ENCODE results near the gene ERBB4.
"Not testable (repeated sequence)": the region's sequence is repeated elsewhere in the genome, so short reads cannot be mapped to it uniquely, and the experiment has no call there.

The ERBB4 gene

DNA sequence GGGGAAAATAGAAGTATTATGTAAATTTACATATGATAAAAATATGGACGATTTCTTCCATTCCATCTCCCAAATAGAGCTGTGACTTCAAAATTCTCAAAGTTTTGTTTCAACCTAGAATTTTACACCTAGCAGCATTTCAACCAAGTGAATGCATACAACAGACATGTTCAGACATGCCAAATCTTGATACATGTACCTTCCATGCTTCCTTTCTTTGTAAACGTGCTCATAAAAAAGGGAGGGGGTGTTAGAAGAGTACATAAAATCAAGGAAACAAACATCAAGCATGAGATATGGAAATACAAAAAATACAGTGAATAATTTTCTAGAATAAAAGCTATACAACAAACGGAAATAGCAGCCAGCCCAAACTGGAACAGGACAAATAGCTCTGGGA, 974.2 kb downstream of the ERBB4 start:
- H3K36me3 Mint-ChIP-seq (ENCODE audit: low read depth) = no peaks in the 10 kb centered on the region
- no peak overlapping the region for H3K27ac Mint-ChIP-seq
- no peaks in the 10 kb centered on the region for H3K27me3 Mint-ChIP-seq (ENCODE audit: low read depth)
- H3K9me3 Mint-ChIP-seq = no peaks in the 10 kb centered on the region
- DNase-seq (ENCODE audit: low spot score) = no peak
- H3K4me3 Mint-ChIP-seq = no peak overlapping the region
- no peaks in the 10 kb centered on the region for H3K4me1 Mint-ChIP-seq (ENCODE audit: low read depth)

DNA sequence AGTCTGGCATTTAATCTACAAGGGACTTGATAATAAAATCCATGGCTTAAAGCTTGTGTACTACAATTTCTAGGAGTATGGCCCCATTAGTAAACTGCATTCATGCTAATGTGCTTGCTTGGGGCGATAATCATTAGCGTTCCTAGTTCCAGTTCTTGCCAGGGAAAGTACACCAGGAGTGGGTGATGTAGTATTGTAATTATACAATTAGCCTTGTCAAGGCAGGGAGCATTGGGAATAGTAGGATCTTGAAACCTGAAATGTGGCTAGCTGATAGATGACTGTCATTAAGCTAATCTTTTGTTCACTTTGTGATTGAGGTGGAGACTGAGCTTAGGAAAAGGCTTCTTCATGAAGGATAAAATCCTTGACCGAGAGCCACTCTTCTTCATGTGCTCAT, 993.0 kb downstream of the ERBB4 start:
- Mint-ChIP-seq H3K9me3 (no peaks in the 10 kb centered on the region), H3K4me3 (no peak overlapping the region), H3K4me1 (ENCODE audit: low read depth) (no peaks in the 10 kb centered on the region), H3K27me3 (ENCODE audit: low read depth) (no peaks in the 10 kb centered on the region), H3K27ac (no peak overlapping the region), H3K36me3 (ENCODE audit: low read depth) (no peaks in the 10 kb centered on the region)
- DNase-seq (ENCODE audit: low spot score) = no peak

DNA sequence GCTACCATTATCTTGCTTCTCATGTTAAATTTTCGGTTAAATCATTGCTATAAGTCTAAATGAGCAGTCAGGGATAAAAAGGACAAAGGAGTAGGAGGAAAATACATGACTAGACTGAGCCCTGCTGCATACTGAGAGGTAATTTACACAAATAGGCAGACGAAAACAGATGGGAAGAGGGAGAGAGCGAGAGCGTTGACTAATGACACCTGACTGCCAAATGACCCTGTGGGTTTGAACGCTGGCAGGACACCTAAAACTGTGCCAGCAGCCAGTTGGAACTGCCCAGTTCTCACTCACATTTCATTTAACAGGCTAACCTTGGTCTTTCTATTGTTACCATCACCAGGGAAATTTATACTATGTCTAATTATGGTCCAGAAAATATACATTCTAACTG, 1004.0 kb downstream of the ERBB4 start:
- Mint-ChIP-seq H3K27ac (no peak overlapping the region), H3K9me3 (peaks cover 3% of the 10 kb centered on the region), H3K4me3 (no peak overlapping the region), H3K4me1 (ENCODE audit: low read depth) (no peaks in the 10 kb centered on the region), H3K36me3 (ENCODE audit: low read depth) (no peaks in the 10 kb centered on the region), H3K27me3 (ENCODE audit: low read depth) (no peaks in the 10 kb centered on the region)
- no peak for DNase-seq (ENCODE audit: low spot score)

DNA sequence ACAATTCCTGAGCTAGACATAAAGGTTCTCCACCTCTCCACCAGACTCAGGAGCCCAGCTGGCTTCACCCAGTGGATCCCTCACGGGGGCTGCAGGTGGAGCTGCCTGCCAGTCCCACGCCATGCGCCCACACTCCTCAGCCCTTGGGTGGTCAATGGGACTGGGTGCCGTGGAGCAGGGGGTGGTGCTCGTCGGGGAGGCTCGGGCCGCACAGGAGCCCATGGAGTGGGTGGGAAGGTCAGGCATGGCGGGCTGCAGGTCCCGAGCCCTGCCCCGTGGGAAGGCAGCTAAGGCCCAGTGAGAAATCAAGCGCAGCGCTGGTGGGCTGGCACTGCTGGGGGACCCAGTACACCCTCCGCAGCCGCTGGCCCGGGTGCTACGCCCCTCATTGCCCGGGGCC, 1014.4 kb downstream of the ERBB4 start:
- H3K27ac Mint-ChIP-seq; H3K4me1 Mint-ChIP-seq (ENCODE audit: low read depth); DNase-seq (ENCODE audit: low spot score); H3K36me3 Mint-ChIP-seq (ENCODE audit: low read depth); H3K27me3 Mint-ChIP-seq (ENCODE audit: low read depth); H3K4me3 Mint-ChIP-seq; H3K9me3 Mint-ChIP-seq: not testable (repeated sequence)

DNA sequence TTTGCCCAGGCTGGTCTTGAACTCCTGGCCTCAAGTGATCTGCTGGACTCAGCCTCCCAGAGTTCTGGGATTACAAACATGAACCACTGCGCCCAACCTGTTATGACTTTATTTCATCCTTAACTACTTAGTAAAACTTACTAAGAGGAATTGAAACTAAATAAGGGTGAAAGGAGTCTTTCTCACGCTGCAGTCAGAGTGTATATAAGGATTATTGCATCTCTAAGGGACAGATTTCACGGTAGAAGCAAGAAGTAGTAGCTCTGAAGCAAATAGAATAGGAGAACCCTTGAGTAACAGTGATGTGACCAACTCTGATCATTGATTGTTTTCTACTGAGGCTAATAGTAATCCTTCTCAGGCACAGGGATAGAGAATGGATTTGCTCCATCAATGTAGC, 1022.1 kb downstream of the ERBB4 start:
- Mint-ChIP-seq H3K36me3 (ENCODE audit: low read depth) (no peaks in the 10 kb centered on the region), H3K4me1 (ENCODE audit: low read depth) (no peaks in the 10 kb centered on the region), H3K27ac (no peak overlapping the region), H3K9me3 (no peaks in the 10 kb centered on the region), H3K27me3 (ENCODE audit: low read depth) (no peaks in the 10 kb centered on the region), H3K4me3 (no peak overlapping the region)
- DNase-seq (ENCODE audit: low spot score) = no peak

DNA sequence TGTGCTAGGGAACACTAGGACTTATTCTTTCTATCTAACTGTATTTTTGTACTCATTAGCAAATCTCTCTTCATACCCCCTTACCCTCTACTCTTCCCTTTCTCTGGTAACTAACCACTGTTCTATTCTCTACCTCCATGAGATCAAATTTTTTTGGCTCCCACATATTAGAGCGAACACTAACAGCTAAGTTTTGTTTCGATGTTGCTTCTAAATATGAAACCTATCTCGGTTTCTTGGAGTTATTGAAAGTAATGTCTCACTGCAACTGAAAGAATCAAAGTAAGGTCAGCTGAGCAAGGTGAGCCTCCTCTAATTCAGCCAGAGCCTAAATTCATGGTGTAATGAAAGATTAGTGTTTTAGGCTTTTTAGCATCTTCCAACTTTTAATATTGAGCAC, 1024.6 kb downstream of the ERBB4 start:
- DNase-seq (ENCODE audit: low spot score) = no peak
- Mint-ChIP-seq H3K36me3 (ENCODE audit: low read depth) (no peaks in the 10 kb centered on the region), H3K4me1 (ENCODE audit: low read depth) (no peaks in the 10 kb centered on the region), H3K9me3 (no peaks in the 10 kb centered on the region), H3K27me3 (ENCODE audit: low read depth) (no peaks in the 10 kb centered on the region), H3K4me3 (no peak overlapping the region), H3K27ac (no peak overlapping the region)

DNA sequence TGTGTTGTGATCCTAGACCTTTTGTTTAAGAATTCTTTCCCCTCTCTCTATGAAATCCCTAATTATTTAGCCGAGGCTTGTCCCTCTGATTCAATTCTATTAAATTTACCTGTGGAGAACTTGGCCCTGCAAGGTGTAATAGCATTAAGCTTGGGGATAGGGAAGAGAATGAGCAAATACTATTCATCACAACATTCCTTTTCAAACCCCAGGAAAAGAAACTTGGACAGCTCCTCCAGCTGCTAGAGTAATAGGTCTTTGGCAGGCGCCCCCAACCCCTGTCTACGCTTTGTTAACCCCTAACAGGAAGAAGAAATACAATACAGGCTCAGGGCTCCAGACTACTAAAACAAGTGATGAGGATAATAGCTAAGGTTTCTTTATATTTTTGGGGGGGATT, 1025.2 kb downstream of the ERBB4 start:
- no peaks in the 10 kb centered on the region for H3K36me3 Mint-ChIP-seq (ENCODE audit: low read depth)
- no peaks in the 10 kb centered on the region for H3K4me1 Mint-ChIP-seq (ENCODE audit: low read depth)
- H3K4me3 Mint-ChIP-seq = no peak overlapping the region
- no peak for DNase-seq (ENCODE audit: low spot score)
- no peak overlapping the region for H3K27ac Mint-ChIP-seq
- H3K27me3 Mint-ChIP-seq (ENCODE audit: low read depth) = no peaks in the 10 kb centered on the region
- H3K9me3 Mint-ChIP-seq = no peaks in the 10 kb centered on the region

DNA sequence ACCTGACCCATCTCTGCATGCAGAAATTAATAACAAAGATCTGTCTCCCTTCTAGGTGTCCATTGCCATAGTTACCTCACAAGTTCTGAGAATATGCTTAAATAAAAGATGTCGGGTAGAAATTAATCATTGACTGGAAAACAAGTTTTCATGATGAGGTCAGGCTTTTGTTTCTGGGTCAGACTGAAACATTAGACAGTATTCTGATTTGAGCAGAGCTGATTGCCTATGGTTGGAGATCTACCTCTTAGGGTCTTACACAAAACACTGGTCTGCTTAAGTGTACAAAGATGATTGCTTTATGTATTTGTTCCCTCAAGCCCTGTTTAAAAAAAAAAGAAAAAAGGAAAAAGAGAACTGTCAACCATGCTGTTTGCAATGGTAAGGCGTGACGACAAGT, 1025.8 kb downstream of the ERBB4 start:
- Mint-ChIP-seq H3K4me3 (no peak overlapping the region), H3K27ac (no peak overlapping the region), H3K9me3 (no peaks in the 10 kb centered on the region), H3K27me3 (ENCODE audit: low read depth) (no peaks in the 10 kb centered on the region), H3K36me3 (ENCODE audit: low read depth) (no peaks in the 10 kb centered on the region), H3K4me1 (ENCODE audit: low read depth) (no peaks in the 10 kb centered on the region)
- no peak for DNase-seq (ENCODE audit: low spot score)

DNA sequence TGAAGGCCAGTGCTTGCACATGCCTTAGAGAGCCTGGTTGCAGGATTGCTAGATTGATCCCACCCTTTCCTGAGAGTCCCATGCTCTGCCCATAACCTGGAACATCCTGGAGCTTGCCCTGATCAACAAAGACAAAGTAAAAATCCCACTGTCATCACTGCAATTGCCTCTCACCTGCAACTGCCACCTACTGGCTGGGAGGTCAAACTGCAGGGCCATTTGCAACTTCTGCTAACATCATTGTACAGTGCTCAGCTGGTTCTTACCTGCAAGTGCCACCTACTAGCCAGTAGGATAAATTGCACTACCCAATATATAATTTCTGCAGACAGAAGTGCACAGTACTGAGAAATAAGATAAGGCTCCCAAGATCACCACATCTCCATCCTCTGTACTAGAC, 1034.7 kb downstream of the ERBB4 start:
- Mint-ChIP-seq H3K4me3 (no peak overlapping the region), H3K27ac (no peak overlapping the region), H3K27me3 (ENCODE audit: low read depth) (no peaks in the 10 kb centered on the region), H3K9me3 (peaks cover 4% of the 10 kb centered on the region), H3K4me1 (ENCODE audit: low read depth) (no peaks in the 10 kb centered on the region), H3K36me3 (ENCODE audit: low read depth) (no peaks in the 10 kb centered on the region)
- DNase-seq (ENCODE audit: low spot score) = no peak

DNA sequence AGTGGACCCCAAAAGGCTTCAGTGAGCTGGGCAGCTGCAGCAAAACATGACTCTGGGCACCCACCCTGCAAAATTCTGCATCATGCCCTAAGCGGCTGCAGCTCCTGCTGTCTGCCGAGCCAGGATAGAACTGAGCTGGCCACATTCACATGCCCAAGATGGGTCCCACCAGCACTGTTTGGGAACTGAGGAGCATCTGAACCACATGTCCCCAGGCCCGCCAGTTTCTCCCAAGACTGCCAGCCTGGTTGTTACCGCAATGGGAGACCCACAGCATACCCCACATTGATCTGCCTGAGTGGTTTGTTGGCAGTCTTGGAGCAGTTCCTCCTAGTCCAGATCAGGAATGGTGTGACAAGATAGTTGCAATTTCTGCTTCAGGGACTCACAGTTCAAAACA, 1035.4 kb downstream of the ERBB4 start:
- Mint-ChIP-seq H3K4me1 (ENCODE audit: low read depth) (no peaks in the 10 kb centered on the region), H3K4me3 (no peak overlapping the region), H3K36me3 (ENCODE audit: low read depth) (no peaks in the 10 kb centered on the region), H3K27ac (no peak overlapping the region), H3K9me3 (peaks cover 4% of the 10 kb centered on the region), H3K27me3 (ENCODE audit: low read depth) (no peaks in the 10 kb centered on the region)
- DNase-seq (ENCODE audit: low spot score) = no peak

DNA sequence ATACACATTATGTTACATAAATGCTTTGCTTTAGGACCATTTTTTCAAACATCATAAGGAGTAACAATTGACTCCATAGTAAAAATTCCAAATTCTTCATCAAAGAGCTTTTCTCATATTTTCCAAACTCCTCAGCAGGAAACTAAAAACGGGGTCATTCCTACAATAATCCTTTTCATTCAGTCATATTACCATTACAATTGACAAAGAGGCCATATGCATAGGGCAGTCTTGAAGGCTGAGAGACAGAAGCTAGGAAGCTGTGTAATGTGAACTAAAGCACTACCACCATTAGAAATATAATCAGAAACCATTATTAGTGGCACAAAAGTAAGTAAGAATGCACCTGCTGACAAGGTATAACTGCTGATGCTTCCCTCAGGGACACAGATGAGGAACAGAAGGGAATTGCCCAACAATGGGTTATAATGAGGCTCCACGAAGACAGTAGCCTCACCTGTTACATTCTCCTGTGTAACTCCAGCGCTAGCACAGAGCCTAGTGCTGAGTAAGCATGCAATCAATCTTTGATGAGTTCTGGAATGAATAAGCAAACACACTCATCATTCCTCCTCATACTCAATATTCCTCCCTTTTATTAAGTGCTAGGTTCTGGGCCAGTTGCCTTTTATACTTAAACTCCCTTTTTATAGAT, 1039.9 kb downstream of the ERBB4 start:
- Mint-ChIP-seq H3K4me3 (no peak overlapping the region), H3K9me3 (peaks cover 4% of the 10 kb centered on the region), H3K27ac (no peak overlapping the region), H3K36me3 (ENCODE audit: low read depth) (no peaks in the 10 kb centered on the region), H3K4me1 (ENCODE audit: low read depth) (no peaks in the 10 kb centered on the region), H3K27me3 (ENCODE audit: low read depth) (no peaks in the 10 kb centered on the region)
- no peak for DNase-seq (ENCODE audit: low spot score)

DNA sequence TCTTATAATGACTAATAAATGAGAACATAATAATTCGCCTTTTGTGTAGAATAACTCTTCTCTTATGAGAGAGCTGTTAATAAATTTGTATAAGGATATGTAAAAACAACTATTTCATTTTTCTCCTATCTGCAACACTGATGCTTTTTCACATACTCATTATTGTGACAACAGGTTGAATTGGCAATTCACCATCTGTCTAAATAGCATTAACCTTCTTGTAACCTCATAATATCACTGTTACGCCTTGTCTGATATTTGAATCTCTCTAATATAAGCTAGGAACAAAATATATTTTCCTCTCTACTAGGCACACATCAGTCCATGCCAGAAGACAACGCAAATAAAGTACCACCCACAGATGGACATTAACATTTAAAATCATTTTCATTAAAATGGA, 1043.3 kb downstream of the ERBB4 start:
- H3K4me3 Mint-ChIP-seq = no peak overlapping the region
- H3K36me3 Mint-ChIP-seq (ENCODE audit: low read depth) = no peaks in the 10 kb centered on the region
- no peaks in the 10 kb centered on the region for H3K27me3 Mint-ChIP-seq (ENCODE audit: low read depth)

DNA sequence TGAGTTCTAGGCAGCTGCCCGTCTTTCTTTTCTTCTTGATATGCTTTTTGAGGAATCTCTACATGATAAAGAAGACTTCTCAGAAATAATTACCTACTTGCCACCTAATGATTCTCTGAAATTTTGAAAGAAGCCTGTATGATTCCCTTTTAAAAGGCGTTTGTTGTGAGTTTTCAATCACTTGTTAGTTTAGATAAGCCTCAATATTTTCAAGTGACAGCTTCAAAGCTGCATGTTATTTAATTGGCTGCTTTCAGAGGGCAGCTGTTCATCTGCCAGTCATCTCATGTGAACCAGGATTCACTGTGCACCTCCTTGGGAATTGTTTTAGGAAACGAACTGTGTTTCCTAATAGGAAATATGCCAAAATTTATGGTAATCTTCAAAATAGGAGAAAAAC, 1044.1 kb downstream of the ERBB4 start:
- Mint-ChIP-seq H3K27ac (no peak overlapping the region), H3K9me3 (no peaks in the 10 kb centered on the region), H3K27me3 (ENCODE audit: low read depth) (no peaks in the 10 kb centered on the region), H3K4me1 (ENCODE audit: low read depth) (no peaks in the 10 kb centered on the region), H3K36me3 (ENCODE audit: low read depth) (no peaks in the 10 kb centered on the region), H3K4me3 (no peak overlapping the region)
- DNase-seq (ENCODE audit: low spot score) = no peak

More for the DNA sequence above, 1043.3 kb downstream of the ERBB4 start:
- Mint-ChIP-seq H3K27ac (no peak overlapping the region), H3K9me3 (no peaks in the 10 kb centered on the region), H3K4me1 (ENCODE audit: low read depth) (no peaks in the 10 kb centered on the region)
- DNase-seq (ENCODE audit: low spot score) = no peak

DNA sequence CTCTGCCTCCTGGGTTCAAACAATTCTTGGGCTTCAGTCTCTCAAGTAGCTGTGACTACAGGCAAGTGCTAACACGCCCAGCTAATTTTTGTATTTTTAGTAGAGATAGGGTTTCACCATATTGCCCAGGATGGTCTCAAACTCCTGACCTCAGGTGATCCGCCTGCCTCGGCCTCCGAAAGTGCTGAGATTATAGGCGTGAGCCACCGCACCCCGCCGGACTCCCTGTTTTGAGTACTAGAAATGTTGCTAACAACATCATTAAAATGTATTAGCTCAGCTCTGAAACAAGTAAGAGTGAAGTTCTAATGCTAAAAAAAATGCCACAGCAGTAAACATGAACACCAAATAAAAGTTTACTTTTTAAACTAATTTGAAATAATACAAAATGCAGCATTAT, 1044.5 kb downstream of the ERBB4 start:
- Mint-ChIP-seq H3K9me3 (no peaks in the 10 kb centered on the region), H3K4me1 (ENCODE audit: low read depth) (no peaks in the 10 kb centered on the region), H3K27ac (no peak overlapping the region), H3K4me3 (no peak overlapping the region), H3K27me3 (ENCODE audit: low read depth) (no peaks in the 10 kb centered on the region), H3K36me3 (ENCODE audit: low read depth) (no peaks in the 10 kb centered on the region)
- DNase-seq (ENCODE audit: low spot score) = no peak

DNA sequence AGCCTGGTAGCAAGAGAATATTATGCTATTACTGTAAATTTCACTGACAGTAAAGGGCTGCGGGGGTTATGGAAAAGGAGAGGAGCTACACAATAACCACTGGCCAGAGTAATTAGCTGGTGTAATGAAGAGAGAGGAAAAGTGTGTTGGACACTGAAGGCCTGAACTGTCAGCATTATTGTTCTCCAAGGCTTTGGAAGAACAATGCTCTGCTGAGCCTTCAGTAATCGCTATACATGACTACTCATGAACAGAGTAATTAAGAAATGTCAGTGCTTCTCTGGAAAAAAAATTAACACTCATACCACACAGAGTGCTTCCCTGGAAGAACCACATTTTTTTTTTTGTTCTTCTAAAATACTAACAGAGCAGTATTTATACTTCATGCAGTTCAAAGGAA, 1050.9 kb downstream of the ERBB4 start:
- no peak overlapping the region for H3K4me3 Mint-ChIP-seq
- no peak for DNase-seq (ENCODE audit: low spot score)

More for the DNA sequence above, 1050.9 kb downstream of the ERBB4 start:
- no peaks in the 10 kb centered on the region for H3K9me3 Mint-ChIP-seq
- H3K27ac Mint-ChIP-seq = no peak overlapping the region
- H3K36me3 Mint-ChIP-seq (ENCODE audit: low read depth) = no peaks in the 10 kb centered on the region
- no peaks in the 10 kb centered on the region for H3K27me3 Mint-ChIP-seq (ENCODE audit: low read depth)
- H3K4me1 Mint-ChIP-seq (ENCODE audit: low read depth) = no peaks in the 10 kb centered on the region
